Hypothalamus (tissue), 51 donors: Measurements from ENCODE around the gene LRRC8B.
A peak's percentile ranks its signal among the peaks of the same experiment; 100 is the strongest.

Source experiments
- DNase-seq, 51 donors: peaks; one replicate each; lab custom pipeline; 2025; lab: John Stamatoyannopoulos, UW

LRRC8B gene

GRCh38 chr1:89605692-89606091 lies 81.1 kb downstream of the LRRC8B start:
- no peak for DNase-seq

GRCh38 chr1:89606227-89606980 lies 81.8 kb downstream of the LRRC8B start:
- DNase-seq = no peak

GRCh38 chr1:89607156-89607555 lies 82.5 kb downstream of the LRRC8B start:
- DNase-seq = no peak

- no peak for DNase-seq
Measured at GRCh38 chr1:89607586-89608318, 83.1 kb downstream of the LRRC8B start.

GRCh38 chr1:89608319-89608983 lies 83.8 kb downstream of the LRRC8B start:
- no peak for DNase-seq

GRCh38 chr1:89608984-89609725 lies 84.5 kb downstream of the LRRC8B start:
- DNase-seq = no peak

- DNase-seq = peak in 12 of 51 donors; percentile 10 to 55 (median 26)
Measured at GRCh38 chr1:89609781-89610456, 85.3 kb downstream of the LRRC8B start.

GRCh38 chr1:89610457-89611011 lies 85.9 kb downstream of the LRRC8B start:
- no peak for DNase-seq

GRCh38 chr1:89611721-89612120 lies 87.1 kb downstream of the LRRC8B start:
- DNase-seq = no peak

GRCh38 chr1:89613928-89614327 lies 89.3 kb downstream of the LRRC8B start:
- DNase-seq = no peak

- peak in 6 of 51 donors; percentile 1 to 24 (median 14) for DNase-seq
Measured at GRCh38 chr1:89615676-89616598, 91.3 kb downstream of the LRRC8B start.

- no peak for DNase-seq
Measured at GRCh38 chr1:89616844-89617627, 92.4 kb downstream of the LRRC8B start.

- no peak for DNase-seq
Measured at GRCh38 chr1:89620664-89621063, 96.0 kb downstream of the LRRC8B start.

- DNase-seq = no peak
Measured at GRCh38 chr1:89622895-89623294, 98.3 kb downstream of the LRRC8B start.

- DNase-seq = peak in 2 of 51 donors; percentile 15 to 44
Measured at GRCh38 chr1:89624314-89624713, 99.7 kb downstream of the LRRC8B start.

GRCh38 chr1:89624715-89625323 lies 100.2 kb downstream of the LRRC8B start:
- no peak for DNase-seq

- peak in 3 of 51 donors; percentile 24 to 53 (median 30) for DNase-seq
Measured at GRCh38 chr1:89627596-89627962, 103.0 kb downstream of the LRRC8B start.

GRCh38 chr1:89629146-89629545 lies 104.5 kb downstream of the LRRC8B start:
- DNase-seq = no peak
